Inflammatory macrophage treated with lipopolysaccharide for 4 hours (primary cell): ENCODE data around the gene HSF5.
"Not testable (repeated sequence)": the region's sequence is repeated elsewhere in the genome, so short reads cannot be mapped to it uniquely, and the experiment has no call there.

Source experiments
- DNase-seq: peaks from one replicate; pipeline ENCODE4 v3.0.0-alpha.2; 2020

The HSF5 gene

GRCh38 chr17:58412064-58412703 is 76.0 kb downstream of the HSF5 start:
- DNase-seq: no peak

DNA sequence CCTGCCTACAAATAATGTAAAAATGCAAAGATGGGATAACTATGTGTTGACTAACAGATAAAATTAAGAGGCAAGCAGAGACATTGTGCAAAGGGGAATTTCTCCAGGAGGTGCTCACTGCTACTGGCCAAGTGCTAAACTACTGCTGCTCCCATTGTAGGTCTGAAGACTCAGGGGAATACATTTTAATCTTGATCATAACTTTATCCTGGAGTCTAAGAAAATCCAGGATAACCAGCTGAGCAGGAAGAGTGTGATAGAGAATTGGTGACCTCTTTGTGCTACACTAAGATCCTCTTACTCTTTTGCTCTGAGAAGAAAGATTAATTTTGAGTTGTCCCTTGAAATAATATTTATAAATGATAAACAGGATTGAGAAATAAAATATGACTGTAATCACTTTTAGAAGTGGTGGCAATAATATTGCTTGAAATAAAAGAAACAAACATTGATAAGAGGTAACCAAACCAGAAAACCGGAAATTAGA is 76.8 kb downstream of the HSF5 start:
- DNase-seq: no peak

DNA sequence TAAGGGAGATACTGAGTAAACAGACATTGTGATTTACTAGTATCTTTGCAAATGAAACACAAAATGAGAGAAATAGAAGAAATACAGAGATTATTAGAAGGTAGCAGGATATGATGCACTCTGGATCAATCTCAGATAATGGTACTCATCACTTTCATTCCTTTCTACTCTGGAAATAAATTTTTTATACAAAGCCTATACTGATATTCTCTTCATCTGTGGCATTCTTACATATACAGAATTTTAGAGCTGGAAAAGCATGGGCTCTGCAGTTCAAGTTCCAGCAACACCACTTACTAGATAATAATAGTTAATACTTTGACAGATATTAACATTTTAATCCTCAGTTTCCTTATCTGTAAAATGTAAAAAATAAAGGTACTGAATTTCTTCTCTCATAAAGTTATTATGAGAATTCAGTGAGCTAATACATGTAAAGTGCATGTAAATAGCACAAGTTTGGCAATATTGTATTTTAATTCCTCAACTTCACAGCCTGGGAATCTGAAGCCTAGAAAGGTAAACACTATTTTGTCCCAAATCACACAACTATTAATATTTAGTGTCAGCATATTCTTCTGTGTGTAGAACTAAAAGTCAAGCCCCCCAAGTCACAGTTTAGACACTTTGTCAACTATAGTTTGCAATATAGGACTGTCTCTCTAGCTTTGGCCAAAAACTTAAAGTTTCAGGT is 77.3 kb downstream of the HSF5 start:
- no peak for DNase-seq

DNA sequence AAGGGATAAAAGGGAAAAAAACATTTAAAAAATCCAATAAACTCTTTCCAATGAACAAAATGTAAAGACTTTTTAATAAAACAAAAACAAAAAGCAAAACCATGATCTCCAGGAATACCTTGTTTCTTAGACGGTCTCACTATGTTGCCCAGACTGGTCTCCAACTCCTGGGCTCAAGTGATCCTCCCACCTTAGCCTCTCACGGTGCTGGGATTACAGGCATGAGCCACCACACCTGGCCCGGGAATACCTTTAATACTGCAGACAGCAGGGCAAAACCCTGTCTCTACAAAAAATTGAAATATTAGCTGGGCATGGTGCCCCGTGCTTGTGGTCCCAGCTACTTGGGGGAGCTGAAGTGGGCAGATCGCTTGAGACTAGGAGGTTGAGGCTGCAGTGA is 78.8 kb downstream of the HSF5 start:
- no peak for DNase-seq

GRCh38 chr17:58403311-58403710 is 84.9 kb downstream of the HSF5 start:
- DNase-seq: no peak

GRCh38 chr17:58402679-58403078 is 85.5 kb downstream of the HSF5 start:
- no peak for DNase-seq

- no peak for DNase-seq
Observed at GRCh38 chr17:58402047-58402446, 86.2 kb downstream of the HSF5 start.

DNA sequence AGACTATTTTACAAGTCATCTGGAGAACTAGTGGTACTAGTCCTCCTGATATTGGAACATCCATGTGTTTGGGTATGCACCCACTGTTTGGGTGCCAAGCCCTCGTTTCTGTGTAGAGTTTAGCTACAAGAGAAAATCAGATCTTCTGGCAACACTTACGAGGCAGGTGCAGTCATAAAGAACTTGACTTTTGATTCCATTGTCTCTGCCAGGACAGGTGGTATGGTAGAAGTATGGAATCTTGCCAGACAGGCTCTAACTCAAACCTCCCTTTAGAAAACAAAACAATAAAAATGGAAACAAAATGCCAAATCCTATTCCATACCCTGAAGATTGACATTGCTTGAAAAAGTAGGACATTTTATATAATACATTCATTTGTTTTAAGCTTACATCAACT is 86.9 kb downstream of the HSF5 start:
- no peak for DNase-seq

- no peak for DNase-seq
Observed at GRCh38 chr17:58400826-58401225, 87.4 kb downstream of the HSF5 start.

- no peak for DNase-seq
Observed at GRCh38 chr17:58399974-58400373, 88.2 kb downstream of the HSF5 start.

GRCh38 chr17:58398574-58399266 is 89.5 kb downstream of the HSF5 start:
- no peak for DNase-seq

GRCh38 chr17:58397421-58397820 is 90.8 kb downstream of the HSF5 start:
- not testable (repeated sequence) for DNase-seq

DNA sequence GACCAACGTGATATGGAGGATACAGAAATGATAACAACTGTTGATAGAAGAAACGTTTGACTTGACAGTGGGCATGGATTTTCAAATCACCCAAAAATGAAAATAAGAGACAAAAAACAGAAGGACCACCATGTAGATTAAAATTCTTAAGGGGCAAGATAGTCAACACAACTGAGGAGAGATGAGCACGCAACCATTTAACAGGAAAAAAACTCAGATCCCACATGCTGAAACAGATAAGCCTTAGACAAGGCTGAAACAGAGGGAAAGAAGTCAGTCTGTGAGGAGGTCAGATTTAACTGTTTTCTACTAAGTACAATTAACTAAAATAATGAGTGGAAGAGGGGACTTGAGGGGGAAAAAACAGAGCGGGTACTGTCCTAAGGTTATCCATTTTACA is 92.0 kb downstream of the HSF5 start:
- DNase-seq: no peak

- DNase-seq: no peak
Observed at GRCh38 chr17:58394534-58395223, 93.5 kb downstream of the HSF5 start.

- DNase-seq: no peak
Observed at GRCh38 chr17:58391302-58391984, 96.8 kb downstream of the HSF5 start.

DNA sequence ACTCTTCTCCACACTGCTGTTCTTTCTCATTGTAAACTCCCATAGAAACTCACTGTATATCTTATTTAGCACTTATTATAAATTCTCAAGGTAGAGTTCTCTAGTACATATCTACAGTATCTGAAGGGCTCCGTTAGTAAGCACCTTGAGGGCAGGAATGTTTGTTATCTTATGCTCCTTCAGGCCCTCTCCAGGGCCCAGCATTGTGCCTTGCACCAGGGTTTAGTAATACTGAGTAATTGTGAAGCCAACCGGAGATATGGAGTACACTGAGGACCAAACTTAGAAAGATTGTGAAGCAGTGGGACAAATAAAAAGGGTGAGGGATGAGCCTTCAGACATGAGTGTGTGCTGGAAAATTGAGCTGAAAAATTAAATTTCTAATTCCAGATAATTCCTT is 97.3 kb downstream of the HSF5 start:
- no peak for DNase-seq

DNA sequence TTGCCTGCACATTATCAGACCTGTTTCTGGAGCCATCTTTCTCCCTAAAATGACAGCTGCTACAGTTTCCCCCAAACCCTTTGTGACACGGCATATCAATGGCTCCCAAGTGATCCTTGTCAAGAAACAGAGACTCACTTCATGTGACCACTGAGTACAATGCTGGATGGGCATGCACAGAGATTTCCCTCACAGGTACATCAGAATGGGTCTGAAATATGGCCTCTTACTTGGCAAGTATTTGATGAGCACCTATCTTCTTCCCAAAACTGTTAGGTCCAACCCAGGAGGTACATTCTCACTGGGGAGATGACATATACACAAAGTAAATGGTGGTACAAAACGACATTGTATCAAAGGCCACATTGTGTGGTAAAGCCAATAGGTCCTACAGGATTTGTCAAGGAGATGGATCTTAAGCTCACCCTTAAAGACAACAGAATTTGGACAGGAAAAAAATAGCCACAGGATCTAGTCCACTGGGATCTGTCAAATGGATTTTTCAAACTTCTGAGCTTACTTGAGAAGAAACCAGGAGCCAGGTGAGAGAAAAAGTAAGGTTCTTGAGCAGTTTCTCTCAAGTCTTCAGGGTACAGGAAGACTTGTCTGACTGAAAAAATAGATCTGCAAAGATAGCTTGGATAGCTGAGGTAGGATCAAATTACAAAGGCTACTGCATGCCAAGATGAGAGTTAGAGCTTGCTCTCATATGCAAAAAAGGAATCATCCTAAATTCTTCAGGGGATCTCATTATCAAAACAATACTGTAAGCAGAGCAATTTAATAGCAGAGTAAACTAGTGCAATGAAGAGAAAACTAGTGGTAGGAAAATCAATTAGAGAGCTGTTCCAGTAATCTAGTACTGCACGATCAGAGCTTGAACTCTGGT is 99.7 kb downstream of the HSF5 start:
- no peak for DNase-seq

GRCh38 chr17:58387834-58388233 is 100.4 kb downstream of the HSF5 start:
- DNase-seq: no peak

GRCh38 chr17:58386708-58387107 is 101.5 kb downstream of the HSF5 start:
- no peak for DNase-seq

DNA sequence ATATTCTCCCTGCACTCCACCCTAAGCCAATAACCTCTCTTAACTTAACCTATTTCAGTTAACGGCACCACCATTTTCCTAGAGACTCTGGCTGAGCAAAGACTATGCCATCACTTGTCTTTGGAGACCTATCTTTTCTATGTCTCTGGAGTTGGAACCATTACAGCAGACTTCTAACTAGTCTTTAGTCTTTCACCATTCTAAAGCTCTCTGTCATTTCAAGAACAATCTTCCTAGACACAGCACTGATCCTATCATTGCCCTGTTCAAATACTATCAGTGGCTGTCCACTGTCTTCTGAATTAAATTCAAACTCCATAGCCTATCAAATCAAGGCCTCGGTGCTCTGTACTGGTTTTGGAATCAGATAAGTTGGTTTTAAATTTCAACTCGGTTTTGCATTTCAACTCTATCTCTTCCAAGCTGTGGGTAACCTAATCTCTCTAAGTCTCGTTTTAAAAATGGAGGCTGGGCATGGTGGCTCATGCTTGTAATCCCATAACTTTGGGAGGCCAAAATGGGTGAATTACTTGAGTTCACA is 102.8 kb downstream of the HSF5 start:
- no peak for DNase-seq

DNA sequence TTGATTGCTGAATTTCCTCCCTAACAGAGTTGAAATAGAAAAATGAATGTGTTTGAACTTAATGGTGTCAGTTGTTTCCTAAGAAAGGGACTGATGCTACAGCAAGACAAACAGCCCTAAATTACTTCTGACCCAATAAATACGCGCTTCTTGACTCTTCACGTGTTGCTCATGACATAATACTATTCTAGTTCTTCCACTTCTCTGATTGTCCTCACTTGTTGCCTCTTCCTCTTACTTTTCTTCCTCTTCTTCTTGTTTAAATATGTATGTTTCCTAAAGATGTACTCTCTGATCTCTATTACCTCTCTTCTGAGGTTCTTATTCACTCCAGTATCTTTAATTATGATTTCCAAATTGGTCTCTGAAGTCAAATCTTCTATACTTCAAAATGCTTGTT is 103.3 kb downstream of the HSF5 start:
- peak; percentile 70 for DNase-seq
